ENCODE measurements around the gene ABCA2.

The ABCA2 gene

DNA sequence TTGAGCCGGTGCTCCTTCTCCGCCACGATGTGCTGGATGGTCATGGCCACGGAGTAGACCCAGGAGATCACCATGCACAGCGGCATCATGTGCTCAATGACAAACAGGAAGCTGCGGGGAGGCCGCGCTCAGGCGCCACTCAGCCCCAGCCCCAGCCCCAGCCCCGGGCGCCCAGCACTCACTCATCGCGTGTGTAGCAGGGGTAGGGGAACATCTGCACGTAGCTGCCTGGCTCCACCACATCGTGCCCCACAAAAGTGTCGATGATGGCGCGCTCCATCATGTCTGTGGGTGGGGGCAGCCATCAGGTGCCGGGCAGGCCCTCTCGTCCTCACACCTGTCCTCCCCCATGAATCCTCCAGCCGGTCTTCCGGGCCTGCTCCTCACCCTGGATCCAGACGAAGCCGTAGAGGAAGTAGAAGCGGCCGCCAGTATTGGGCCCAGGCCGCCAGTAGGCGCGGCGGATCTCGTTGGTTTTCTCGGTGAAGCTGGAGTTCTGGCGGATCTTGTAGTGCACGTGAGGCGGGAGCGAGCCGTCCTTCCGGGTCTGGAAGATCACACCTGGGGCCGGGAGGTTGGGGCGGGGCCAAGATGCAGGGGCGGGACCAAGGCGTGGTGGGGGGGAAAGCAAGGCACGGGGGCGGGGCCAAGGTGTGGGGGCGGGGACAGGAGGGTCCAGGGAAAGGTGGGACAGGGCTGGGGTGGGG is 10.1 kb downstream of the ABCA2 start:
- TF ChIP-seq, protein P1, sequence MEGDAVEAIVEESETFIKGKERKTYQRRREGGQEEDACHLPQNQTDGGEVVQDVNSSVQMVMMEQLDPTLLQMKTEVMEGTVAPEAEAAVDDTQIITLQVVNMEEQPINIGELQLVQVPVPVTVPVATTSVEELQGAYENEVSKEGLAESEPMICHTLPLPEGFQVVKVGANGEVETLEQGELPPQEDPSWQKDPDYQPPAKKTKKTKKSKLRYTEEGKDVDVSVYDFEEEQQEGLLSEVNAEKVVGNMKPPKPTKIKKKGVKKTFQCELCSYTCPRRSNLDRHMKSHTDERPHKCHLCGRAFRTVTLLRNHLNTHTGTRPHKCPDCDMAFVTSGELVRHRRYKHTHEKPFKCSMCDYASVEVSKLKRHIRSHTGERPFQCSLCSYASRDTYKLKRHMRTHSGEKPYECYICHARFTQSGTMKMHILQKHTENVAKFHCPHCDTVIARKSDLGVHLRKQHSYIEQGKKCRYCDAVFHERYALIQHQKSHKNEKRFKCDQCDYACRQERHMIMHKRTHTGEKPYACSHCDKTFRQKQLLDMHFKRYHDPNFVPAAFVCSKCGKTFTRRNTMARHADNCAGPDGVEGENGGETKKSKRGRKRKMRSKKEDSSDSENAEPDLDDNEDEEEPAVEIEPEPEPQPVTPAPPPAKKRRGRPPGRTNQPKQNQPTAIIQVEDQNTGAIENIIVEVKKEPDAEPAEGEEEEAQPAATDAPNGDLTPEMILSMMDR (IDR thresholded peaks at IDR 0.05; ENCODE audit: low read depth, low read length): no peak
- H3K4me3 ChIP-seq (replicated peaks in 1 of 2; ENCODE audit: low read depth in 2 of 2, low read length in 2 of 2): no peak overlapping the region
- DNase-seq (ENCODE audit: low read depth in 2 of 2): no peak

DNA sequence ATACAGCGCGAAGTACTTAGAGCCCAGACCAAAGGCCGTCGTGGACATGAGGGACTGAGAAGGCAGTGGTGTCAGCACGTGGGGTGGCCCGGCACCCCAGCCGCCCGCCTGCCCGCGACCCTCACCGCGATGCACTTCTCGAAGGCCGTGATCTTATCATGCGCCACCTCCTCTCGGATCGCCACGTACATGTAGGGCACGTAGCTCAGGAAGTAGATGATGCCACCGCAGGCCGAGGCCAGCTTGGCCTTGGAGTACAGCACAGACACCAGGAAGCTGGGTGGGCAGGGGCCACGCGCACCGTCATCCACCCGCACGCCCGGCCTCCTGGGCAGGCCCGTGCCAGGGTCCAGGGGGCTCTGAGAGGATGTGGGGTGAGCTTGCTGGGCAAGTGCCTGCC is 11.0 kb downstream of the ABCA2 start:
- no peak overlapping the region for H3K4me3 ChIP-seq (replicated peaks in 1 of 2; ENCODE audit: low read depth in 2 of 2, low read length in 2 of 2)
- DNase-seq (ENCODE audit: low read depth in 2 of 2): no peak
- TF ChIP-seq, protein P1 (IDR thresholded peaks at IDR 0.05; ENCODE audit: low read depth, low read length): no peak

DNA sequence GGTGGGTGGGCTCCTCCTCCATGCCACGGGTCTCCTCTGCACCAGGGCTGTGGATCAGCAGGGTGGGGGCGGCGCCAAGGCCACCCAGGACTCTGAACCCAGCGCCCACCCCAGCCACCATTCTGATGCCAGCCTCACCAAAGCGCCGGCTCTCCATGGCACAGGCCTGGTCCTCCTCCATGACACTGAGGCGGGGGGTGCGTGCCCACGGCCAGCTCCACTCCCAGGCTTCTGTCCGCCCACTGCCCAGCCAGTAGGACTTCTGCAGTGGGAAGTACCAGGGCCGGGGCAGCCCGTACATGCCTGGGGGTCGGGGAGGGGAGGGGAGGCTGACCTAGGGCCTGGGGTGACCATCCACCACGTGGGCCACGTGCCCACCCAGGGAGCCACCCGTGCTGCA is 11.6 kb downstream of the ABCA2 start:
- no peak for DNase-seq (ENCODE audit: low read depth in 2 of 2)
- H3K4me3 ChIP-seq (replicated peaks in 1 of 2; ENCODE audit: low read depth in 2 of 2, low read length in 2 of 2): no peak overlapping the region
- TF ChIP-seq, protein P1 (IDR thresholded peaks at IDR 0.05; ENCODE audit: low read depth, low read length): no peak

DNA sequence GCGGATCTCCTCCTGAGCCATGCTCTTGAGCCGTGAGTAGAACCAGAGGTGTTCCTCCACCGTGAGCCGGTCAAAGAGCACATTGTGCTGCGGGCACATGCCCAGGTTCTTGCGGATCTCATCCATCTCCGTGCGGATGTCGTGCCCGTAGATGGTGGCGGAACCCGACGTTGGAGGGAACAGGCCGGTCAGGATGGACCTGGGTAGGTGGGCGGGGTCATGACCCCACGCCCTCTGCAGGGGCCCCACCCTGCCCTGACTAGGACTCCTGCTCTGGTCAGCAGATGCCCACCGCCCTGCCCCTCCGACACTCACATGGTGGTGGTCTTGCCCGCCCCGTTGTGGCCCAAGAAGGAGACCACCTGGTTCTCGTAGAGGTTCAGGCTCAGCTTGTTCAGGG is 12.1 kb downstream of the ABCA2 start:
- TF ChIP-seq, protein P1 (IDR thresholded peaks at IDR 0.05; ENCODE audit: low read depth, low read length): no peak
- no peak overlapping the region for H3K4me3 ChIP-seq (replicated peaks in 1 of 2; ENCODE audit: low read depth in 2 of 2, low read length in 2 of 2)
- DNase-seq (ENCODE audit: low read depth in 2 of 2): no peak

DNA sequence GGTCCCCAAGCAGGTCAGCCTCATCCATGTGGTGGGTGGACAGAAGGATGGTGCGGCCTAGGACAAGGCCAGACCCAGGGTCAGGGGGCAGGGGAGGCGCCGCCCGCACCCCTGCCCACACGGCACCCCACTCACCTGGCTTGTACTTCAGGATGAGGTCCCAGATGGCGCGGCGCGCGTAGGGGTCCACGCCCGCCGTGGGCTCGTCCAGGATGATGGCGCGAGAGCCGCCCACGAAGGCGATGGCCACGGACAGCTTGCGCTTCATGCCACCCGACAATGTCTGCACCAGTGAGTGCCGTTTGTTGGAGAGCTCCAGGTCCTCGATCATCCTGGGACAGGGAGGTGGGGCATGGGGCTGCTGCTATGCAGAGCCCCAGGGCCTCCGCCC is 12.5 kb downstream of the ABCA2 start:
- no peak for DNase-seq (ENCODE audit: low read depth in 2 of 2)
- H3K4me3 ChIP-seq (replicated peaks in 1 of 2; ENCODE audit: low read depth in 2 of 2, low read length in 2 of 2): no peak overlapping the region
- TF ChIP-seq, protein P1 (IDR thresholded peaks at IDR 0.05; ENCODE audit: low read depth, low read length): no peak

DNA sequence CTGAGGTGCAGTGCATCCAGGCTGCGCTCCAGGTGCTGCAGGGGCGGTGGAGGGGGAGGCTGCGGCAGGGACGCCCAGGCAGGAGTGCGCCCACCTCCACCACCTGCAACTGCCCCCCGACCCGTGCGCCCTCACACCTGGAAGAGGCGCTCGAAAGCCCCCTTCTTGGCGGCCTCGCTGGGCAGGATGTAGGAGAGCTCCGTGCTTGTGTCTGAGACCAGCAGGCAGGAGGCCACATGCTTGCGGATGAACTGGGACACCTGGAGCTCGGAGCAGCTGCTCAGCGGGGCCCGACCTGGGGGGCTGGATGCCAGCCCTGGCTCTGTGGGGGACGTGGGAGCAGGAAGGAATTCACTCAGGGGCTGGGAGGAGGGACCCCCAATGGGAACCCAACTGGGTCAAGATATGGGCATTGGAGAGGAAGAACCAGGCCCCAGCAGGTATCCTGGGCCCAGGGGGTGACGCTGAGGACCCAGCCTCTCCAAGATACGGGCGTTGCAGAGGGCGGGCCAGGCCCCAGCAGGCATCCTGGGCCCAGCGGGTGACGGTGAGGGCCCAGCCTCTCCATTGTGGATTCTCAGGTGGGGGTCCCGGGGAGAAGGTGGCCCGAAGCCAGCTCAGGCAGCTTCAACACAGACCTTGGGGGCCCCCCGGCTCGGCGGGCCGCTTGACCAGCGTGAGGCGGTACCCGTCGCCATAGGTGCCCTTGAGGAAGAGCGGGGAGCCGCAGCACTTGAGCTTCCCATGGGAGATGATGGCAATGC is 13.1 kb downstream of the ABCA2 start:
- no peak for DNase-seq (ENCODE audit: low read depth in 2 of 2)
- no peak overlapping the region for H3K4me3 ChIP-seq (replicated peaks in 1 of 2; ENCODE audit: low read depth in 2 of 2, low read length in 2 of 2)
- TF ChIP-seq, protein P1 (IDR thresholded peaks at IDR 0.05; ENCODE audit: low read depth, low read length): no peak

Data from cardiac fibroblast (primary cell).